HCT116 (cell line): ENCODE results near the gene RAB5A.

Source experiments
- CEBPB ChIP-seq: IDR thresholded peaks from 2 replicates; pipeline ENCODE4 v1.6.1; 2012; ENCODE audit warnings: low read depth
- CTCF ChIP-seq, 3 experiments: fragments of 200-600 bp in 1 of 3; sonication (generic) in 1 of 3; IDR thresholded peaks in 2 of 3; conservative IDR thresholded peaks in 1 of 3; 2 replicates each; pipeline ENCODE4 v1.5.1; 2012 to 2017; ENCODE audit warnings: low read depth in 2 of 3, low read length in 2 of 3, antibody characterized with exemption in 1 of 3, borderline replicate concordance in 1 of 3, control low read depth in 1 of 3, mild to moderate bottlenecking in 1 of 3, mixed read lengths in 1 of 3, mixed run types in 1 of 3, moderate library complexity in 1 of 3; ENCODE audit not compliant: insufficient read depth in 1 of 3
- EZH2 ChIP-seq: fragments of 200-600 bp; sonication (generic); IDR thresholded peaks from 2 replicates; pipeline ENCODE4 v1.6.1; 2017; ENCODE audit warnings: antibody characterized with exemption, mixed run types
- MAX ChIP-seq: IDR thresholded peaks from 2 replicates; pipeline ENCODE4 v1.6.1; 2012
- POLR2A ChIP-seq: IDR thresholded peaks from 2 replicates; pipeline ENCODE4 v1.7.0; 2011; ENCODE audit warnings: borderline replicate concordance; ENCODE audit not compliant: insufficient read depth, insufficient read length; ENCODE audit errors: extremely low read depth
- POLR2AphosphoS5 ChIP-seq: IDR thresholded peaks from 2 replicates; pipeline ENCODE4 v1.6.1; 2011; ENCODE audit warnings: mild to moderate bottlenecking, low read depth, low read length, moderate library complexity
- REST ChIP-seq: IDR thresholded peaks from 2 replicates; pipeline ENCODE4 v1.6.1; 2012; ENCODE audit warnings: low read depth
- SP1 ChIP-seq: IDR thresholded peaks from 2 replicates; pipeline ENCODE4 v1.6.1; 2012; ENCODE audit warnings: low read depth

GRCh38 chr3:19931180-19931692 is 15.7 kb upstream of the RAB5A start:
- TF ChIP-seq MAX (no peak), SP1 (no peak), CEBPB (no peak), REST (no peak), POLR2AphosphoS5 (no peak), EZH2 (no peak), POLR2A (no peak), CTCF (IDR thresholded peaks at IDR 0.05 in 2 of 3, conservative IDR thresholded peaks at IDR 0.05 in 1 of 3; ENCODE audit: borderline replicate concordance in 1 of 3, insufficient read depth in 1 of 3, low read depth in 2 of 3, low read length in 2 of 3) (no peak)
